CD4-positive, alpha-beta T cell treated with Interleukin-15 for 4 hours (primary cell): ENCODE results near the gene PRKG1.

ENCODE experiments used
- DNase-seq: peaks from one replicate; pipeline ENCODE4 v3.0.0-alpha.2; 2020; ENCODE audit warnings: low spot score

The PRKG1 gene

GRCh38 chr10:52318136-52318701 is 1243.9 kb downstream of the PRKG1 start:
- no peak for DNase-seq

GRCh38 chr10:52318822-52319464 is 1244.7 kb downstream of the PRKG1 start:
- no peak for DNase-seq

GRCh38 chr10:52319926-52320325 is 1245.6 kb downstream of the PRKG1 start:
- DNase-seq, result no peak

- no peak for DNase-seq
Observed at GRCh38 chr10:52322323-52322722, 1248.0 kb downstream of the PRKG1 start.

GRCh38 chr10:52322936-52323335 is 1248.6 kb downstream of the PRKG1 start:
- no peak for DNase-seq

- DNase-seq, result no peak
Observed at GRCh38 chr10:52326382-52326781, 1252.1 kb downstream of the PRKG1 start.

- no peak for DNase-seq
Observed at GRCh38 chr10:52331638-52332364, 1257.5 kb downstream of the PRKG1 start.

GRCh38 chr10:52332815-52333214 is 1258.5 kb downstream of the PRKG1 start:
- no peak for DNase-seq

GRCh38 chr10:52334595-52334994 is 1260.3 kb downstream of the PRKG1 start:
- DNase-seq, result no peak

- DNase-seq, result no peak
Observed at GRCh38 chr10:52335665-52336064, 1261.4 kb downstream of the PRKG1 start.

- DNase-seq, result no peak
Observed at GRCh38 chr10:52337225-52337624, 1262.9 kb downstream of the PRKG1 start.

- no peak for DNase-seq
Observed at GRCh38 chr10:52343439-52343838, 1269.2 kb downstream of the PRKG1 start.

- DNase-seq, result no peak
Observed at GRCh38 chr10:52346394-52347326, 1272.4 kb downstream of the PRKG1 start.

GRCh38 chr10:52347327-52347667 is 1273.0 kb downstream of the PRKG1 start:
- no peak for DNase-seq
